Measurements from ENCODE around the gene TBX6.
"Not testable (repeated sequence)": the region's sequence is repeated elsewhere in the genome, so short reads cannot be mapped to it uniquely, and the experiment has no call there.

The TBX6 gene

GRCh38 chr16:30065943-30066760 is 25.6 kb downstream of the TBX6 start:
- DNase-seq (ENCODE audit: low read depth), result no peak

GRCh38 chr16:30065102-30065942 is 26.4 kb downstream of the TBX6 start, which contains the start of gene ALDOA:
ALDOA (plus strand) TSS chr16:30065760; CDS start chr16:30066898, 1,138 bp downstream.
- peak; percentile 93 for DNase-seq (ENCODE audit: low read depth)

GRCh38 chr16:30064729-30065101 is 27.0 kb downstream of the TBX6 start:
- DNase-seq (ENCODE audit: low read depth), result no peak

- DNase-seq (ENCODE audit: low read depth), result no peak
These were observed 27.6 kb downstream of the TBX6 start for GRCh38 chr16:30063893-30064728.

- DNase-seq (ENCODE audit: low read depth), result no peak
These were observed 28.3 kb downstream of the TBX6 start for GRCh38 chr16:30063278-30063892.

GRCh38 chr16:30060836-30061554 is 30.7 kb downstream of the TBX6 start:
- DNase-seq (ENCODE audit: low read depth), result no peak

- no peak for DNase-seq (ENCODE audit: low read depth)
These were observed 31.4 kb downstream of the TBX6 start for GRCh38 chr16:30060346-30060745.

GRCh38 chr16:30054959-30055553 is 36.7 kb downstream of the TBX6 start:
- no peak for DNase-seq (ENCODE audit: low read depth)

GRCh38 chr16:30054451-30054850 is 37.3 kb downstream of the TBX6 start:
- no peak for DNase-seq (ENCODE audit: low read depth)

- no peak for DNase-seq (ENCODE audit: low read depth)
These were observed 38.2 kb downstream of the TBX6 start for GRCh38 chr16:30053376-30054015.

- DNase-seq (ENCODE audit: low read depth), result no peak
These were observed 38.9 kb downstream of the TBX6 start for GRCh38 chr16:30052671-30053372.

GRCh38 chr16:30051518-30051917 is 40.2 kb downstream of the TBX6 start:
- DNase-seq (ENCODE audit: low read depth), result no peak

- DNase-seq (ENCODE audit: low read depth), result no peak
These were observed 41.9 kb downstream of the TBX6 start for GRCh38 chr16:30049871-30050270.

- no peak for DNase-seq (ENCODE audit: low read depth)
These were observed 45.1 kb downstream of the TBX6 start for GRCh38 chr16:30046588-30046987.

- no peak for DNase-seq (ENCODE audit: low read depth)
These were observed 45.5 kb downstream of the TBX6 start for GRCh38 chr16:30046178-30046577.

GRCh38 chr16:30041841-30042240 is 49.9 kb downstream of the TBX6 start:
- DNase-seq (ENCODE audit: low read depth), result no peak

GRCh38 chr16:30040690-30041089 is 51.0 kb downstream of the TBX6 start:
- DNase-seq (ENCODE audit: low read depth), result not testable (repeated sequence)

GRCh38 chr16:30040221-30040620 is 51.5 kb downstream of the TBX6 start:
- no peak for DNase-seq (ENCODE audit: low read depth)

All from non-pigmented ciliary epithelial cell (primary cell).